Measurements from ENCODE around the gene BRD2. TPM values are rescaled to one million over a fixed set of nuclear protein-coding genes. Genes with fewer than 3 reads are reported as not detected.

Gene BRD2
- polyA plus RNA-seq, 2 of the 4 experiments (the other 2 are of a cell fraction): 92.5 to 153 TPM

DNA sequence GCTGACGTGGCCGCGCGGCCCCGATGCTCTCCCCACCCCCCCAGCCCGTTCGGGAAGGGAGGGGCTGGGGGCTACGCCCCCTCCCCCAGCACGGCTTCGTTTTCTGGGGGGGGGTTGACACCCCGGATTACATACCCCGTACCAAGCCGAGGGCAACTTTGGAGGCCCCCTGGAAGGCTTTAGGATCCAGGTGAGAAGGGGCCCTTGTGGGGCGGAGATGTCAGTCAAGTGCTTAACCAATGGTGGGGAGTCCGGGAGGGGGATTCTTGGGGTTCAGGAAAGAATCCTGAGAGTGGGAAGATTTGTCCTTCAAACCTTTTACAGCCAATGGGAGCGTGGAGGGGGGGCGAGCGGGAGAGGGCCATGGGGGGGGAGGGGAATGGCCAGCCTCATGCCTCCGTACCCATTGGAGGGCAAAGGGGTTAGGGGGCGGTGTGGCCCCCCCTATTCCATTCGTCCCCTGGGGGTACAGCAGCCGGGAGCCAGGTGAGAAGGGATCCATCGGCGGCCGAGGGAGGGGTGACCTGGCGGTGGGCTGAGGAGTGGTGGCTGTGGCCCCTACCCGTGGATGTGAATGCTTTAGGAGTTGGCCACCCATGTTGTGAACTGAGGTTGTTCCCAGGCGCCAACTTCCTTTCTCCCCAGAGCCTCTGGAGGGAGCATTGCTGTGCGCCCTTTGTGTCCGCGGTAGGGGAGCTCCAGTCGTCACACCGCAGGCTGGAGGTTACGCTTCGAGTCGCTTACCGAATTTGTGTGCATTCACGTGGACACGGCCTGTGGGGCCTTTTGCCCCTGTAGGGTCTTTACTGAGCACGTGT is 682 bp downstream of the BRD2 start:
- H3K27ac ChIP-seq: peak overlapping the region; percentile 99 to 100
- no peaks in the 10 kb centered on the region for H3K9me3 ChIP-seq
- TF ChIP-seq ZSCAN20 (CRISPR knock-in tag; IDR thresholded peaks at IDR 0.05): no peak
- no peak for TF ChIP-seq CBX8 (IDR thresholded peaks at IDR 0.05)
- TF ChIP-seq EHF (CRISPR knock-in tag; IDR thresholded peaks at IDR 0.05): peak; percentile 81; the same call in 1 of the 2 replicates
- no peak for TF ChIP-seq SMC3 (IDR thresholded peaks at IDR 0.05)
- TF ChIP-seq, protein P1, sequence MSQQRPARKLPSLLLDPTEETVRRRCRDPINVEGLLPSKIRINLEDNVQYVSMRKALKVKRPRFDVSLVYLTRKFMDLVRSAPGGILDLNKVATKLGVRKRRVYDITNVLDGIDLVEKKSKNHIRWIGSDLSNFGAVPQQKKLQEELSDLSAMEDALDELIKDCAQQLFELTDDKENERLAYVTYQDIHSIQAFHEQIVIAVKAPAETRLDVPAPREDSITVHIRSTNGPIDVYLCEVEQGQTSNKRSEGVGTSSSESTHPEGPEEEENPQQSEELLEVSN (IDR thresholded peaks at IDR 0.05; ENCODE audit: borderline replicate concordance, low read depth): peak; percentile 77
- peak; percentile 38 for TF ChIP-seq POLR2A (IDR thresholded peaks at IDR 0.05; ENCODE audit: low read length)
- no peak for TF ChIP-seq RFX5 (IDR thresholded peaks at IDR 0.05)
- no peak for TF ChIP-seq EP300 (IDR thresholded peaks at IDR 0.05)
- TF ChIP-seq, protein P2, sequence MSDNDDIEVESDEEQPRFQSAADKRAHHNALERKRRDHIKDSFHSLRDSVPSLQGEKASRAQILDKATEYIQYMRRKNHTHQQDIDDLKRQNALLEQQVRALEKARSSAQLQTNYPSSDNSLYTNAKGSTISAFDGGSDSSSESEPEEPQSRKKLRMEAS (IDR thresholded peaks at IDR 0.05): peak; percentile 83; the same call in 1 of the 2 replicates
- no peak for TF ChIP-seq BHLHE40 (IDR thresholded peaks at IDR 0.05; ENCODE audit: low read depth, low read length)
- no peak for TF ChIP-seq RAD21 (conservative IDR thresholded peaks at IDR 0.05 in 1 of 2, IDR thresholded peaks at IDR 0.05 in 1 of 2)
- peak; percentile 84 for TF ChIP-seq HOXB5 (CRISPR knock-in tag; IDR thresholded peaks at IDR 0.05)
- TF ChIP-seq, protein P3, sequence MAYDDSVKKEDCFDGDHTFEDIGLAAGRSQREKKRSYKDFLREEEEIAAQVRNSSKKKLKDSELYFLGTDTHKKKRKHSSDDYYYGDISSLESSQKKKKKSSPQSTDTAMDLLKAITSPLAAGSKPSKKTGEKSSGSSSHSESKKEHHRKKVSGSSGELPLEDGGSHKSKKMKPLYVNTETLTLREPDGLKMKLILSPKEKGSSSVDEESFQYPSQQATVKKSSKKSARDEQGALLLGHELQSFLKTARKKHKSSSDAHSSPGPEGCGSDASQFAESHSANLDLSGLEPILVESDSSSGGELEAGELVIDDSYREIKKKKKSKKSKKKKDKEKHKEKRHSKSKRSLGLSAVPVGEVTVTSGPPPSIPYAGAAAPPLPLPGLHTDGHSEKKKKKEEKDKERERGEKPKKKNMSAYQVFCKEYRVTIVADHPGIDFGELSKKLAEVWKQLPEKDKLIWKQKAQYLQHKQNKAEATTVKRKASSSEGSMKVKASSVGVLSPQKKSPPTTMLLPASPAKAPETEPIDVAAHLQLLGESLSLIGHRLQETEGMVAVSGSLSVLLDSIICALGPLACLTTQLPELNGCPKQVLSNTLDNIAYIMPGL (CRISPR knock-in tag; IDR thresholded peaks at IDR 0.05; ENCODE audit: borderline replicate concordance): peak; percentile 67
- TF ChIP-seq POLR2AphosphoS2 (conservative IDR thresholded peaks at IDR 0.05; ENCODE audit: low read length): no peak
- TF ChIP-seq, protein P4, sequence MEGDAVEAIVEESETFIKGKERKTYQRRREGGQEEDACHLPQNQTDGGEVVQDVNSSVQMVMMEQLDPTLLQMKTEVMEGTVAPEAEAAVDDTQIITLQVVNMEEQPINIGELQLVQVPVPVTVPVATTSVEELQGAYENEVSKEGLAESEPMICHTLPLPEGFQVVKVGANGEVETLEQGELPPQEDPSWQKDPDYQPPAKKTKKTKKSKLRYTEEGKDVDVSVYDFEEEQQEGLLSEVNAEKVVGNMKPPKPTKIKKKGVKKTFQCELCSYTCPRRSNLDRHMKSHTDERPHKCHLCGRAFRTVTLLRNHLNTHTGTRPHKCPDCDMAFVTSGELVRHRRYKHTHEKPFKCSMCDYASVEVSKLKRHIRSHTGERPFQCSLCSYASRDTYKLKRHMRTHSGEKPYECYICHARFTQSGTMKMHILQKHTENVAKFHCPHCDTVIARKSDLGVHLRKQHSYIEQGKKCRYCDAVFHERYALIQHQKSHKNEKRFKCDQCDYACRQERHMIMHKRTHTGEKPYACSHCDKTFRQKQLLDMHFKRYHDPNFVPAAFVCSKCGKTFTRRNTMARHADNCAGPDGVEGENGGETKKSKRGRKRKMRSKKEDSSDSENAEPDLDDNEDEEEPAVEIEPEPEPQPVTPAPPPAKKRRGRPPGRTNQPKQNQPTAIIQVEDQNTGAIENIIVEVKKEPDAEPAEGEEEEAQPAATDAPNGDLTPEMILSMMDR (IDR thresholded peaks at IDR 0.05): no peak
- TF ChIP-seq JUN (IDR thresholded peaks at IDR 0.05): no peak; a peak in 1 of 5 replicates
- peak; percentile 78; the same call in 1 of the 2 replicates for TF ChIP-seq TP53 (CRISPR knock-in tag; IDR thresholded peaks at IDR 0.05)
- TF ChIP-seq MAZ (IDR thresholded peaks at IDR 0.05; ENCODE audit: borderline replicate concordance, low read depth, low read length): no peak; the same call in 1 of the 2 replicates
- TF ChIP-seq, protein P5, sequence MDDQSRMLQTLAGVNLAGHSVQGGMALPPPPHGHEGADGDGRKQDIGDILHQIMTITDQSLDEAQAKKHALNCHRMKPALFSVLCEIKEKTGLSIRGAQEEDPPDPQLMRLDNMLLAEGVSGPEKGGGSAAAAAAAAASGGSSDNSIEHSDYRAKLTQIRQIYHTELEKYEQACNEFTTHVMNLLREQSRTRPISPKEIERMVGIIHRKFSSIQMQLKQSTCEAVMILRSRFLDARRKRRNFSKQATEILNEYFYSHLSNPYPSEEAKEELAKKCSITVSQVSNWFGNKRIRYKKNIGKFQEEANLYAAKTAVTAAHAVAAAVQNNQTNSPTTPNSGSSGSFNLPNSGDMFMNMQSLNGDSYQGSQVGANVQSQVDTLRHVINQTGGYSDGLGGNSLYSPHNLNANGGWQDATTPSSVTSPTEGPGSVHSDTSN (IDR thresholded peaks at IDR 0.05): no peak
- TF ChIP-seq RARB (CRISPR knock-in tag; IDR thresholded peaks at IDR 0.05): no peak
- peak overlapping the region; percentile 71 for H3K4me3 ChIP-seq
- FAIRE-seq (no peak), ATAC-seq (peak; percentile 5 to 7; a peak in 5 of 6 replicates), DNase-seq (ENCODE audit: low read depth in 1 of 2, low spot score in 1 of 2) (peak; percentile 55 to 85)
- 0% methylated on average over 9 of the region's 40 CpGs for WGBS (ENCODE audit: missing lambda C conversion rate)
- peaks cover 17% of the 10 kb centered on the region for H3K4me1 ChIP-seq
- H3K4me2 ChIP-seq: peak overlapping the region; percentile 95
- ChIA-PET CTCF (interaction anchor here (0.7 to 4.3 kb wide), 7 partner anchors 10 to 131 kb away, joined by 3 to 63 read pairs (median 3); partner anchors contain the start of gene TAP2), POLR2A (interaction anchor here (0.6 to 5.0 kb wide), 9 partner anchors 13 to 303 kb away, joined by 3 to 127 read pairs (median 4); partner anchors contain the start of genes RING1, RPS18, TAP2 and VPS52)
